SK-N-SH (cell line): Measurements from ENCODE around the gene SAP30BP. TPM values are rescaled to one million over a fixed set of nuclear protein-coding genes. Genes with fewer than 3 reads are reported as not detected.

ENCODE experiments used
- CTCF ChIA-PET: fragments of 300-600, 350-600 bp; formaldehyde crosslinking; extraction: SDS; loops from one replicate; lab custom pipeline; 2021; lab: Yijun Ruan, JAX
- POLR2A ChIA-PET: fragments of 350-600 bp; sonication (Branson Sonifier 250); formaldehyde crosslinking; extraction: SDS; loops from one replicate; lab custom pipeline; 2020; ENCODE audit warnings: antibody characterized with exemption, inconsistent platforms; lab: Yijun Ruan, JAX
- DNase-seq: peaks from one replicate; pipeline ENCODE4 v3.0.0; 2012
- H2AFZ ChIP-seq: fragments of 200-600 bp; sonication (generic); 2 replicates; pipeline ENCODE4 v1.8.1; 2016; ENCODE audit warnings: antibody characterized with exemption, mild to moderate bottlenecking, low read depth
- H3F3A ChIP-seq: fragments of 200-600 bp; sonication (generic); replicated peaks from 2 replicates; pipeline ENCODE3; 2016; ENCODE audit warnings: antibody characterized with exemption, mild to moderate bottlenecking; ENCODE audit not compliant: insufficient read depth
- H3K27ac ChIP-seq, 2 experiments: fragments of 200-500 bp in 1 of 2; fragments of 200-600 bp in 1 of 2; sonication (Bioruptor generic) in 1 of 2; sonication (generic), shearing (Covaris generic) in 1 of 2; 2 replicates each; pipeline versions ENCODE4 v1.5.1 to v1.6.1; 2014 to 2016; ENCODE audit warnings: low read depth in 2 of 2, inconsistent platforms in 1 of 2, low read length in 1 of 2, mild to moderate bottlenecking in 1 of 2, mixed read lengths in 1 of 2
- H3K27me3 ChIP-seq: fragments of 200-600 bp; sonication (generic), shearing (Covaris generic); 2 replicates; pipeline ENCODE4 v1.6.1; 2016; ENCODE audit warnings: mixed run types; ENCODE audit not compliant: insufficient read depth
- H3K36me3 ChIP-seq, 2 experiments: fragments of 200-500 bp in 1 of 2; fragments of 200-600 bp in 1 of 2; sonication (Bioruptor generic) in 1 of 2; sonication (generic) in 1 of 2; replicated peaks in 1 of 2; 2 replicates each; pipeline versions ENCODE3 to v1.5.1; 2014 to 2016; ENCODE audit warnings: low read length in 1 of 2, mild to moderate bottlenecking in 1 of 2; ENCODE audit not compliant: insufficient read depth in 2 of 2, control insufficient read depth in 1 of 2
- H3K4me1 ChIP-seq, 2 experiments: fragments of 200-500 bp in 1 of 2; fragments of 200-600 bp in 1 of 2; sonication (Bioruptor generic) in 1 of 2; sonication (generic), shearing (Covaris generic) in 1 of 2; 2 replicates each; pipeline versions ENCODE4 v1.5.1 to v1.6.1; 2014 to 2016; ENCODE audit warnings: low read depth in 1 of 2, low read length in 1 of 2, mixed run types in 1 of 2; ENCODE audit not compliant: insufficient read depth in 2 of 2, control insufficient read depth in 1 of 2
- H3K4me2 ChIP-seq: fragments of 200-600 bp; sonication (generic), shearing (Covaris generic); 2 replicates; pipeline ENCODE4 v1.6.1; 2017; ENCODE audit warnings: mixed run types
- H3K4me3 ChIP-seq, 2 experiments: fragments of 200-500 bp in 1 of 2; fragments of 200-600 bp in 1 of 2; sonication (Bioruptor generic) in 1 of 2; sonication (generic), shearing (Covaris generic) in 1 of 2; 2 replicates each; pipeline versions ENCODE4 v1.5.1 to v1.8.1; 2014 to 2016; ENCODE audit warnings: low read depth in 2 of 2, inconsistent platforms in 1 of 2, low read length in 1 of 2, mild to moderate bottlenecking in 1 of 2, mixed read lengths in 1 of 2, moderate library complexity in 1 of 2
- H3K79me2 ChIP-seq: fragments of 200-600 bp; sonication (generic); 2 replicates; pipeline ENCODE4 v1.8.1; 2017; ENCODE audit warnings: mild to moderate bottlenecking; ENCODE audit not compliant: insufficient read depth
- H3K9ac ChIP-seq: fragments of 200-600 bp; sonication (generic); 2 replicates; pipeline ENCODE4 v1.6.1; 2017; ENCODE audit warnings: mixed run types
- H3K9me2 ChIP-seq: fragments of 200-600 bp; sonication (generic); 2 replicates; pipeline ENCODE4 v1.6.1; 2017; ENCODE audit warnings: mixed run types
- H3K9me3 ChIP-seq: fragments of 200-600 bp; sonication (generic); 2 replicates; pipeline ENCODE4 v1.6.1; 2017; ENCODE audit warnings: mixed run types, mild to moderate bottlenecking, moderate library complexity
- H4K20me1 ChIP-seq: fragments of 200-600 bp; sonication (generic); 2 replicates; pipeline ENCODE4 v1.6.1; 2017; ENCODE audit warnings: mild to moderate bottlenecking, mixed run types; ENCODE audit not compliant: insufficient read depth
- ELF1 ChIP-seq: IDR thresholded peaks from 2 replicates; pipeline ENCODE4 v1.4.0; 2012
- EP300 ChIP-seq, 2 experiments: IDR thresholded peaks; 2 replicates each; pipeline versions ENCODE4 v1.4.0 to v1.6.1; 2012; ENCODE audit warnings: borderline replicate concordance in 1 of 2, low read depth in 1 of 2, low read length in 1 of 2
- EZH2phosphoT487 ChIP-seq: fragments of 200-600 bp; sonication (generic); IDR thresholded peaks from 2 replicates; pipeline ENCODE4 v1.6.1; 2017; ENCODE audit warnings: low read depth, mixed run types, mild to moderate bottlenecking, antibody characterized with exemption, moderate library complexity, borderline replicate concordance
- FOXM1 ChIP-seq: IDR thresholded peaks from 2 replicates; pipeline ENCODE4 v1.4.0; 2012; ENCODE audit warnings: low read depth, mild to moderate bottlenecking
- IRF3 ChIP-seq: fragments of 150-350 bp; IDR thresholded peaks from 2 replicates; pipeline ENCODE4 v1.6.1; 2016; ENCODE audit warnings: mild to moderate bottlenecking, low read depth, low read length
- NFIC ChIP-seq: IDR thresholded peaks from 2 replicates; pipeline ENCODE4 v1.4.0; 2012; ENCODE audit warnings: borderline replicate concordance
- NRF1 ChIP-seq: IDR thresholded peaks from 2 replicates; pipeline ENCODE4 v1.6.1; 2012; ENCODE audit warnings: low read depth, mild to moderate bottlenecking, low read length
- RAD21 ChIP-seq: IDR thresholded peaks from 2 replicates; pipeline ENCODE4 v1.6.1; 2012; ENCODE audit warnings: mild to moderate bottlenecking, low read length
- RXRA ChIP-seq: IDR thresholded peaks from 2 replicates; pipeline ENCODE4 v1.4.0; 2012; ENCODE audit warnings: low read depth, mild to moderate bottlenecking, borderline replicate concordance
- SMC3 ChIP-seq: IDR thresholded peaks from 2 replicates; pipeline ENCODE4 v1.6.1; 2012; ENCODE audit warnings: low read depth, low read length, improper control_type of control experiment
- TAF1 ChIP-seq: IDR thresholded peaks from 2 replicates; pipeline ENCODE4 v1.6.1; 2012; ENCODE audit warnings: low read depth, mild to moderate bottlenecking, low read length, moderate library complexity, borderline replicate concordance
- TCF12 ChIP-seq: IDR thresholded peaks from 2 replicates; pipeline ENCODE4 v1.4.0; 2012
- TEAD4 ChIP-seq: IDR thresholded peaks from 2 replicates; pipeline ENCODE4 v1.4.0; 2012; ENCODE audit warnings: mild to moderate bottlenecking, borderline replicate concordance; ENCODE audit not compliant: insufficient read depth
- USF1 ChIP-seq: IDR thresholded peaks from 2 replicates; pipeline ENCODE4 v1.4.0; 2012; ENCODE audit warnings: low read depth, borderline replicate concordance
- ZBTB33 ChIP-seq: IDR thresholded peaks from 2 replicates; pipeline ENCODE4 v1.4.0; 2012; ENCODE audit warnings: low read depth, borderline replicate concordance
- WGBS: methylation state at CpG from one replicate; pipeline ENCODE4 v1.1.6; 2017; ENCODE audit warnings: low lambda C conversion rate; 5-methylcytosine and 5-hydroxymethylcytosine counted together
- polyA plus RNA-seq, 3 experiments: library from polyadenylated mRNA; depleted of rRNA; stranded (reverse); fragments of >200 nt; gene quantifications; 2 replicates each; pipeline ENCODE4 v1.2.3, GENCODE V29; 2012

SAP30BP gene
- polyA plus RNA-seq, 1 of the 3 experiments (the other 2 are of a cell fraction) = 158 TPM

- Histone ChIP-seq H3K27me3 (no peaks in the 10 kb centered on the region), H3K4me1 (peaks cover 46 to 60% of the 10 kb centered on the region in 2 experiments; a peak in 3 of 4 replicates), H3K4me2 (peak overlapping the region; percentile 73), H3K9me2 (no peaks in the 10 kb centered on the region), H3F3A (peaks cover 63% of the 10 kb centered on the region), H2AFZ (no peak overlapping the region), H3K9me3 (no peaks in the 10 kb centered on the region), H4K20me1 (no peaks in the 10 kb centered on the region), H3K27ac (peak overlapping the region; percentile 91 to 99)
- no peak for DNase-seq
- CTCF ChIA-PET = interaction anchor here (0.6 to 6.9 kb wide), 16 partner anchors 9 to 178 kb away, joined by 3 to 69 read pairs (median 4); partner anchors contain the start of genes RECQL5, SMIM5 and TSEN54
- WGBS = 74% methylated on average over 14 of the region's 14 CpGs
- TF ChIP-seq ZBTB33 (no peak), RAD21 (no peak), FOXM1 (no peak), TEAD4 (no peak), NRF1 (no peak), TCF12 (no peak), NFIC (no peak), EP300 (IDR thresholded peaks at IDR 0.05; ENCODE audit: borderline replicate concordance in 1 of 2, low read depth in 1 of 2, low read length in 1 of 2) (no peak), RXRA (no peak), TAF1 (no peak), IRF3 (no peak)
- TF ChIP-seq, all 33 proteins: peak for 0
- Histone ChIP-seq H3K9ac (peak overlapping the region; percentile 80), H3K36me3 (peaks cover 27 to 35% of the 10 kb centered on the region in 2 experiments), H3K4me3 (no peak overlapping the region), H3K79me2 (peaks cover 80% of the 10 kb centered on the region)
- POLR2A ChIA-PET = interaction anchor here (0.6 to 1.4 kb wide), 4 partner anchors 8 to 459 kb away, joined by 3 to 5 read pairs (median 4); partner anchors contain the start of genes RECQL5 and SAP30BP
Measured at GRCh38 chr17:75694536-75694935, 27.4 kb downstream of the SAP30BP start.

- Histone ChIP-seq H2AFZ (no peak overlapping the region), H3K9me3 (no peaks in the 10 kb centered on the region), H3K27ac (peak overlapping the region; percentile 91 to 99), H3K4me1 (peaks cover 52 to 65% of the 10 kb centered on the region in 2 experiments; a peak in 3 of 4 replicates), H4K20me1 (no peaks in the 10 kb centered on the region), H3K4me3 (no peak overlapping the region), H3K27me3 (no peaks in the 10 kb centered on the region), H3K9me2 (no peaks in the 10 kb centered on the region), H3K36me3 (peaks cover 26 to 43% of the 10 kb centered on the region in 2 experiments), H3K4me2 (peak overlapping the region; percentile 73), H3K9ac (peak overlapping the region; percentile 80; the same call in 1 of the 2 replicates), H3F3A (peaks cover 68% of the 10 kb centered on the region), H3K79me2 (peaks cover 74% of the 10 kb centered on the region)
- no peak for DNase-seq
- CTCF ChIA-PET = interaction anchor here (1.2 to 6.9 kb wide), 7 partner anchors 22 to 75 kb away, joined by 3 to 69 read pairs (median 11); partner anchors contain the start of gene SMIM5
- 75% methylated on average over 6 of the region's 7 CpGs for WGBS
- POLR2A ChIA-PET = no interaction called here
- TF ChIP-seq EZH2phosphoT487 = no peak
- no peak for TF ChIP-seq ELF1
- TF ChIP-seq SMC3 = no peak
- TF ChIP-seq ZBTB33 = no peak
- TF ChIP-seq TAF1 = no peak
- no peak for TF ChIP-seq USF1
Measured at GRCh38 chr17:75695141-75695829, 28.1 kb downstream of the SAP30BP start.
